ENCODE measurements around the gene GTSE1.

DNA sequence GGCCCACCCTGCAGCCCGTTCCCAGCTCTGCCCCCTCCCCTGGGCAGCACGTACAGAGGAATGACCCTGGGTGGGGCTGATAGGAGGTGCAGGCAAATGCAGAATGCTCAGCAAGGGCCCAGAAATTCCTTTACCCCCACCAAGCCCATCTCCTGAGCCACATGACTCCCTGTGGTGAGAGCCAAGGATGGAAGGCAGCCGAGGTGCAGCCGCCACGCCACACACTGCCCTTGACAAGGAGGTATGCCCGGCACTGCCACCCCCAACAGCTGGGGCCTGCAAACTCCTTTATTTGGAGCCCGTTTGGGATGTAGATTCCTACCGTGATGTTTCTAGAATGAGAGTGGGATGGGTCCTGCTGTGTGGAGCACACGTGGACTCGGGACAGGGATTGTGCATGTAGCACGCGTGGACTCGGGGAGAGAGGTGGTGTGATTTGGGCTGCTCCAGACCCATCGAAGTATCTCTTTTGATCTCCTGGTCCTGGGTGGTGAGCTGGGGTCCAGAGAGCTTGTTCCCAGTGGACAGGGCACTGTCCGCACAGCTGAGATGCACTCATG is 12.9 kb downstream of the GTSE1 start:
- TF ChIP-seq, protein P1, sequence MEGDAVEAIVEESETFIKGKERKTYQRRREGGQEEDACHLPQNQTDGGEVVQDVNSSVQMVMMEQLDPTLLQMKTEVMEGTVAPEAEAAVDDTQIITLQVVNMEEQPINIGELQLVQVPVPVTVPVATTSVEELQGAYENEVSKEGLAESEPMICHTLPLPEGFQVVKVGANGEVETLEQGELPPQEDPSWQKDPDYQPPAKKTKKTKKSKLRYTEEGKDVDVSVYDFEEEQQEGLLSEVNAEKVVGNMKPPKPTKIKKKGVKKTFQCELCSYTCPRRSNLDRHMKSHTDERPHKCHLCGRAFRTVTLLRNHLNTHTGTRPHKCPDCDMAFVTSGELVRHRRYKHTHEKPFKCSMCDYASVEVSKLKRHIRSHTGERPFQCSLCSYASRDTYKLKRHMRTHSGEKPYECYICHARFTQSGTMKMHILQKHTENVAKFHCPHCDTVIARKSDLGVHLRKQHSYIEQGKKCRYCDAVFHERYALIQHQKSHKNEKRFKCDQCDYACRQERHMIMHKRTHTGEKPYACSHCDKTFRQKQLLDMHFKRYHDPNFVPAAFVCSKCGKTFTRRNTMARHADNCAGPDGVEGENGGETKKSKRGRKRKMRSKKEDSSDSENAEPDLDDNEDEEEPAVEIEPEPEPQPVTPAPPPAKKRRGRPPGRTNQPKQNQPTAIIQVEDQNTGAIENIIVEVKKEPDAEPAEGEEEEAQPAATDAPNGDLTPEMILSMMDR (conservative IDR thresholded peaks at IDR 0.05; ENCODE audit: low read depth, low read length): no peak
- TF ChIP-seq EZH2 (IDR thresholded peaks at IDR 0.05; ENCODE audit: low read length, unreplicated experiment): no peak
